HG03045 (cell line): Measurements from ENCODE around the gene HSPA1B.
"Not testable (repeated sequence)": the region's sequence is repeated elsewhere in the genome, so short reads cannot be mapped to it uniquely, and the experiment has no call there.

ENCODE experiments used
- ATAC-seq: cut with Tn5 transposase; IDR thresholded peaks from one replicate; pipeline ENCODE4 v1.9.1; 2021; ENCODE audit warnings: mild to moderate bottlenecking, moderate library complexity; ENCODE audit not compliant: unreplicated experiment

HSPA1B gene

GRCh38 chr6:31797588-31797987 is 29.9 kb upstream of the HSPA1B start:
- ATAC-seq: no peak

GRCh38 chr6:31799781-31800180 is 27.8 kb upstream of the HSPA1B start:
- no peak for ATAC-seq

GRCh38 chr6:31801031-31801927 is 26.3 kb upstream of the HSPA1B start:
- ATAC-seq: not testable (repeated sequence)

- ATAC-seq: no peak
These were observed 21.5 kb upstream of the HSPA1B start for GRCh38 chr6:31805939-31806469.

GRCh38 chr6:31806470-31807272 is 20.9 kb upstream of the HSPA1B start, which contains the start of gene LSM2:
LSM2 (minus strand) TSS chr6:31806966; CDS start chr6:31806757, 209 bp downstream.
- ATAC-seq: peak; percentile 92

GRCh38 chr6:31808599-31808998 is 18.9 kb upstream of the HSPA1B start:
- not testable (repeated sequence) for ATAC-seq

- no peak for ATAC-seq
These were observed 15.9 kb upstream of the HSPA1B start for GRCh38 chr6:31811645-31812044.

- no peak for ATAC-seq
These were observed 14.1 kb upstream of the HSPA1B start for GRCh38 chr6:31813465-31813849.

- no peak for ATAC-seq
These were observed 12.9 kb upstream of the HSPA1B start for GRCh38 chr6:31814677-31815024.

- peak; percentile 36 for ATAC-seq
These were observed 12.3 kb upstream of the HSPA1B start, which contains the start of the genes HSPA1A and HSPA1L for GRCh38 chr6:31815025-31815838. HSPA1A (plus strand) TSS chr6:31815543; CDS start chr6:31815757, 214 bp downstream. HSPA1L (minus strand) TSS chr6:31815283; CDS start chr6:31811972, 3,311 bp downstream.

GRCh38 chr6:31817133-31817928 is 10.2 kb upstream of the HSPA1B start:
- not testable (repeated sequence) for ATAC-seq

GRCh38 chr6:31817929-31818511 is 9.5 kb upstream of the HSPA1B start:
- ATAC-seq: not testable (repeated sequence)

- no peak for ATAC-seq
These were observed 7.7 kb upstream of the HSPA1B start for GRCh38 chr6:31819871-31820299.

GRCh38 chr6:31820399-31820798 is 7.1 kb upstream of the HSPA1B start:
- not testable (repeated sequence) for ATAC-seq

- ATAC-seq: peak; percentile 44
These were observed 6.1 kb upstream of the HSPA1B start for GRCh38 chr6:31821301-31822035.

- peak; percentile 36 for ATAC-seq
These were observed 5.3 kb upstream of the HSPA1B start for GRCh38 chr6:31822036-31822821.

- not testable (repeated sequence) for ATAC-seq
These were observed 3.8 kb upstream of the HSPA1B start for GRCh38 chr6:31823592-31824196.
